ENCODE results near the gene TRIM47. TPM values are rescaled to one million over a fixed set of nuclear protein-coding genes. Genes with fewer than 3 reads are reported as not detected.

Gene TRIM47
- total RNA-seq, 1 experiment from 2014 or later, result 86.7 TPM

- H3K9ac ChIP-seq (ENCODE audit: low read length), result no peak overlapping the region
- RAD21 ChIA-PET (ENCODE audit: low non-redundant PET in 1 of 2, low total read pairs in 2 of 2, uncharacterized antibody in 2 of 2, unreplicated experiment in 2 of 2), result no interaction called here
- H3K9me2 ChIP-seq (ENCODE audit: insufficient read depth), result no peaks in the 10 kb centered on the region
- H2AFZ ChIP-seq (ENCODE audit: low read depth, low read length, poor library complexity, severe bottlenecking), result no peak overlapping the region
- no peaks in the 10 kb centered on the region for H3K79me2 ChIP-seq (ENCODE audit: insufficient read depth, low read length)
- no peaks in the 10 kb centered on the region for H4K20me1 ChIP-seq (ENCODE audit: insufficient read depth)
- peaks cover 0 to 8% of the 10 kb centered on the region in 2 experiments; a peak in 2 of 4 replicates for H3K4me1 ChIP-seq (ENCODE audit: control insufficient read depth in 1 of 2, insufficient read depth in 2 of 2, low read length in 2 of 2)
- H3K4me2 ChIP-seq (ENCODE audit: low read length), result no peak overlapping the region
- POLR2A ChIA-PET, result no interaction called here
- H3K36me3 ChIP-seq (ENCODE audit: control insufficient read depth in 1 of 2, insufficient read depth in 2 of 2, low read length in 2 of 2), result no peaks in the 10 kb centered on the region
- CTCF ChIA-PET, result interaction anchor here (0.9 kb wide), 2 partner anchors 16 to 20 kb away, joined by 3 to 4 read pairs; partner anchors contain the start of genes FBF1 and MRPL38
- no peak overlapping the region for H3K4me3 ChIP-seq (replicated peaks in 1 of 2; ENCODE audit: low read depth in 1 of 2, low read length in 2 of 2)
- no peak overlapping the region for H3K27ac ChIP-seq (ENCODE audit: low read depth, low read length)
- no peaks in the 10 kb centered on the region for H3K27me3 ChIP-seq (ENCODE audit: insufficient read depth, low read length)
- DNase-seq (ENCODE audit: low read depth, low spot score) (no peak), ATAC-seq (no peak)
- intact Hi-C loops (cut with micrococcal nuclease), result no loop called here
- H3K9me3 ChIP-seq (ENCODE audit: control insufficient read depth in 1 of 2, insufficient read depth in 1 of 2, low read depth in 1 of 2, low read length in 2 of 2), result no peaks in the 10 kb centered on the region
- no peak for TF ChIP-seq JUND (IDR thresholded peaks at IDR 0.05)
- no peak for TF ChIP-seq ZNF274 (IDR thresholded peaks at IDR 0.05; ENCODE audit: low read depth, low read length)
- TF ChIP-seq POLR2A (IDR thresholded peaks at IDR 0.05; ENCODE audit: borderline replicate concordance, extremely low read depth, insufficient read depth, insufficient read length), result no peak
- TF ChIP-seq EZH2 (IDR thresholded peaks at IDR 0.05), result no peak
- TF ChIP-seq ATF3 (IDR thresholded peaks at IDR 0.05), result no peak
- TF ChIP-seq EZH2phosphoT487 (IDR thresholded peaks at IDR 0.05; ENCODE audit: borderline replicate concordance), result no peak
- no peak for TF ChIP-seq POLR2AphosphoS5 (IDR thresholded peaks at IDR 0.05; ENCODE audit: low read depth, low read length)
- TF ChIP-seq ZBTB33 (IDR thresholded peaks at IDR 0.05; ENCODE audit: extremely low read depth, insufficient replicate concordance, low read length), result no peak
- no peak for TF ChIP-seq MAX (IDR thresholded peaks at IDR 0.05)
- no peak for TF ChIP-seq EGR1 (IDR thresholded peaks at IDR 0.05; ENCODE audit: low read depth)
- TF ChIP-seq SRF (IDR thresholded peaks at IDR 0.05; ENCODE audit: low read depth), result no peak
- TF ChIP-seq, protein P1, sequence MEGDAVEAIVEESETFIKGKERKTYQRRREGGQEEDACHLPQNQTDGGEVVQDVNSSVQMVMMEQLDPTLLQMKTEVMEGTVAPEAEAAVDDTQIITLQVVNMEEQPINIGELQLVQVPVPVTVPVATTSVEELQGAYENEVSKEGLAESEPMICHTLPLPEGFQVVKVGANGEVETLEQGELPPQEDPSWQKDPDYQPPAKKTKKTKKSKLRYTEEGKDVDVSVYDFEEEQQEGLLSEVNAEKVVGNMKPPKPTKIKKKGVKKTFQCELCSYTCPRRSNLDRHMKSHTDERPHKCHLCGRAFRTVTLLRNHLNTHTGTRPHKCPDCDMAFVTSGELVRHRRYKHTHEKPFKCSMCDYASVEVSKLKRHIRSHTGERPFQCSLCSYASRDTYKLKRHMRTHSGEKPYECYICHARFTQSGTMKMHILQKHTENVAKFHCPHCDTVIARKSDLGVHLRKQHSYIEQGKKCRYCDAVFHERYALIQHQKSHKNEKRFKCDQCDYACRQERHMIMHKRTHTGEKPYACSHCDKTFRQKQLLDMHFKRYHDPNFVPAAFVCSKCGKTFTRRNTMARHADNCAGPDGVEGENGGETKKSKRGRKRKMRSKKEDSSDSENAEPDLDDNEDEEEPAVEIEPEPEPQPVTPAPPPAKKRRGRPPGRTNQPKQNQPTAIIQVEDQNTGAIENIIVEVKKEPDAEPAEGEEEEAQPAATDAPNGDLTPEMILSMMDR (IDR thresholded peaks at IDR 0.05 in 2 of 3, conservative IDR thresholded peaks at IDR 0.05 in 1 of 3; ENCODE audit: borderline replicate concordance in 1 of 3, insufficient read depth in 1 of 3, low read depth in 2 of 3, low read length in 2 of 3), result no peak
- no peak for TF ChIP-seq ZFX (IDR thresholded peaks at IDR 0.05)
- no peak for TF ChIP-seq SIN3A (IDR thresholded peaks at IDR 0.05; ENCODE audit: low read depth)
- no TSS peak for BruUV-seq (replicated peaks)
Observed at GRCh38 chr17:75925103-75925502, 46.7 kb upstream of the TRIM47 start.

Measured in HCT116 (cell line).